H9 (cell line): ENCODE measurements around the gene CPT1A. TPM values are rescaled to one million over a fixed set of nuclear protein-coding genes. Genes with fewer than 3 reads are reported as not detected.

Source experiments
- DNase-seq: peaks from one replicate; pipeline ENCODE4 v3.0.0-alpha.2; 2017
- H2AFZ ChIP-seq: one replicate; pipeline ENCODE4 v1.6.1; 2013; ENCODE audit warnings: mild to moderate bottlenecking, low read length, control low read depth, moderate library complexity
- H2AK5ac ChIP-seq: 2 replicates; pipeline ENCODE4 v1.6.1; 2013; ENCODE audit warnings: low read length, control low read depth, mixed read lengths; ENCODE audit not compliant: insufficient read length
- H2BK120ac ChIP-seq: one replicate; pipeline ENCODE4 v1.6.1; 2013; ENCODE audit warnings: low read depth, mild to moderate bottlenecking, low read length, control low read depth, inconsistent platforms; ENCODE audit not compliant: poor library complexity, severe bottlenecking
- H2BK12ac ChIP-seq: 2 replicates; pipeline ENCODE4 v1.6.1; 2013; ENCODE audit warnings: low read length, control low read depth, mixed read lengths, low read depth; ENCODE audit not compliant: insufficient read length
- H2BK15ac ChIP-seq: 2 replicates; pipeline ENCODE4 v1.6.1; 2013; ENCODE audit warnings: low read depth, low read length, control low read depth
- H2BK20ac ChIP-seq: one replicate; pipeline ENCODE4 v1.6.1; 2013; ENCODE audit warnings: low read depth, mild to moderate bottlenecking, low read length, control low read depth, inconsistent platforms; ENCODE audit not compliant: poor library complexity, severe bottlenecking
- H2BK5ac ChIP-seq: 2 replicates; pipeline ENCODE4 v1.6.1; 2013; ENCODE audit warnings: low read length, control low read depth, mixed read lengths; ENCODE audit not compliant: insufficient read length
- H3K14ac ChIP-seq: 2 replicates; pipeline ENCODE4 v1.6.1; 2013; ENCODE audit warnings: low read length, control low read depth; ENCODE audit not compliant: insufficient read depth
- H3K18ac ChIP-seq: 2 replicates; pipeline ENCODE4 v1.6.1; 2013; ENCODE audit warnings: low read depth, mild to moderate bottlenecking, mixed read lengths, low read length, control low read depth; ENCODE audit not compliant: insufficient read length
- H3K23ac ChIP-seq: 2 replicates; pipeline ENCODE4 v1.6.1; 2013; ENCODE audit warnings: low read length, control low read depth, mixed read lengths, low read depth; ENCODE audit not compliant: insufficient read length
- H3K23me2 ChIP-seq: 2 replicates; pipeline ENCODE4 v1.6.1; 2013; ENCODE audit warnings: low read depth, mild to moderate bottlenecking, mixed read lengths, low read length, control low read depth; ENCODE audit not compliant: insufficient read length, poor library complexity, severe bottlenecking
- H3K27ac ChIP-seq: 2 replicates; pipeline ENCODE4 v1.5.1; 2013; ENCODE audit warnings: low read length, control low read depth, mixed read lengths, low read depth; ENCODE audit not compliant: insufficient read length
- H3K27me3 ChIP-seq: 2 replicates; pipeline ENCODE4 v1.6.1; 2013; ENCODE audit warnings: low read length, control low read depth, inconsistent platforms; ENCODE audit not compliant: insufficient read depth
- H3K4ac ChIP-seq: 2 replicates; pipeline ENCODE4 v1.6.1; 2013; ENCODE audit warnings: low read depth, mild to moderate bottlenecking, control low read depth, inconsistent platforms, low read length, moderate library complexity
- H3K4me1 ChIP-seq: 2 replicates; pipeline ENCODE4 v1.6.1; 2013; ENCODE audit warnings: low read length, control low read depth, inconsistent platforms; ENCODE audit not compliant: insufficient read depth
- H3K4me2 ChIP-seq: 2 replicates; pipeline ENCODE4 v1.6.1; 2013; ENCODE audit warnings: low read length, control low read depth, mixed read lengths; ENCODE audit not compliant: insufficient read length, insufficient read depth
- H3K56ac ChIP-seq: 2 replicates; pipeline ENCODE4 v1.6.1; 2013; ENCODE audit warnings: low read depth, mild to moderate bottlenecking, mixed read lengths, low read length, control low read depth; ENCODE audit not compliant: insufficient read length
- H3K79me1 ChIP-seq: 2 replicates; pipeline ENCODE4 v1.6.1; 2013; ENCODE audit warnings: low read depth, mild to moderate bottlenecking, moderate library complexity, low read length, control low read depth, inconsistent platforms; ENCODE audit not compliant: insufficient read depth, poor library complexity, severe bottlenecking
- H3K79me2 ChIP-seq: 2 replicates; pipeline ENCODE4 v1.6.1; 2013; ENCODE audit warnings: low read length, control low read depth, inconsistent platforms; ENCODE audit not compliant: insufficient read depth
- H3K9ac ChIP-seq: 2 replicates; pipeline ENCODE4 v1.6.1; 2013; ENCODE audit warnings: low read length, control low read depth, mixed read lengths; ENCODE audit not compliant: insufficient read length; ENCODE audit errors: extremely low read depth
- H3K9me3 ChIP-seq: one replicate; pipeline ENCODE4 v1.6.1; 2013; ENCODE audit warnings: low read depth, low read length, inconsistent platforms; ENCODE audit not compliant: control insufficient read depth
- H3T11ph ChIP-seq: one replicate; pipeline ENCODE4 v1.6.1; 2013; ENCODE audit warnings: mild to moderate bottlenecking, low read length, control low read depth, inconsistent platforms
- H4K20me1 ChIP-seq: one replicate; pipeline ENCODE4 v1.6.1; 2013; ENCODE audit not compliant: control insufficient read depth, insufficient read length, insufficient read depth
- H4K5ac ChIP-seq: 2 replicates; pipeline ENCODE4 v1.6.1; 2013; ENCODE audit warnings: low read depth, mild to moderate bottlenecking, mixed read lengths, low read length, control low read depth; ENCODE audit not compliant: insufficient read length
- H4K8ac ChIP-seq: replicated peaks from 2 replicates; pipeline ENCODE4 v1.6.1; 2013; ENCODE audit warnings: low read length, control low read depth, mixed read lengths, low read depth; ENCODE audit not compliant: insufficient read length
- H4K91ac ChIP-seq: 2 replicates; pipeline ENCODE4 v1.6.1; 2013; ENCODE audit warnings: low read depth, mild to moderate bottlenecking, moderate library complexity, mixed read lengths, low read length, control low read depth; ENCODE audit not compliant: insufficient read length
- H3K27ac Mint-ChIP-seq, 3 experiments: 2 replicates in 2 of 3; 3 replicates in 1 of 3; pipeline ENCODE4 v1.8.0; 2020 to 2021; ENCODE audit warnings: mixed read lengths in 3 of 3, mild to moderate bottlenecking in 1 of 3, moderate library complexity in 1 of 3
- H3K27me3 Mint-ChIP-seq: 2 replicates; pipeline ENCODE4 v1.8.0; 2021; ENCODE audit warnings: low read depth, mild to moderate bottlenecking, moderate library complexity, mixed read lengths
- H3K36me3 Mint-ChIP-seq, 3 experiments: 2 replicates in 2 of 3; 3 replicates in 1 of 3; pipeline ENCODE4 v1.8.0; 2020 to 2021; ENCODE audit warnings: low read depth in 3 of 3, mixed read lengths in 3 of 3; ENCODE audit not compliant: insufficient read depth in 1 of 3
- H3K4me1 Mint-ChIP-seq, 2 experiments: 2 replicates each; pipeline ENCODE4 v1.8.0; 2020; ENCODE audit warnings: mixed read lengths in 2 of 2
- H3K4me3 Mint-ChIP-seq, 2 experiments: 2 replicates in 1 of 2; 3 replicates in 1 of 2; pipeline ENCODE4 v1.8.0; 2020 to 2021; ENCODE audit warnings: mild to moderate bottlenecking in 2 of 2, mixed read lengths in 2 of 2, moderate library complexity in 1 of 2
- H3K9me3 Mint-ChIP-seq, 2 experiments: 2 replicates in 1 of 2; 3 replicates in 1 of 2; pipeline ENCODE4 v1.8.0; 2020; ENCODE audit warnings: mild to moderate bottlenecking in 2 of 2, mixed read lengths in 2 of 2, moderate library complexity in 1 of 2
- WGBS: extraction: QIAGEN DNeasy Blood & Tissue Kit; methylation state at CpG from one replicate; pipeline ENCODE4 v1.1.7; 2013; ENCODE audit warnings: missing lambda C conversion rate, low lambda C conversion rate, mixed read lengths; ENCODE audit not compliant: insufficient read length; ENCODE audit errors: extremely low coverage; 5-methylcytosine and 5-hydroxymethylcytosine counted together
- total RNA-seq: library from RNA; stranded (reverse); gene quantifications from 2 replicates; pipeline ENCODE4 v1.2.1, GENCODE V29; 2021
- TF ChIP-seq, protein P1 (sequence below): fragments of 200-600 bp; sonication (generic); conservative IDR thresholded peaks from 3 replicates; pipeline ENCODE4 v1.8.0; 2021; ENCODE audit warnings: antibody characterized with exemption, mild to moderate bottlenecking

CPT1A gene
- total RNA-seq, 1 experiment from 2014 or later = 7.5 TPM

DNA sequence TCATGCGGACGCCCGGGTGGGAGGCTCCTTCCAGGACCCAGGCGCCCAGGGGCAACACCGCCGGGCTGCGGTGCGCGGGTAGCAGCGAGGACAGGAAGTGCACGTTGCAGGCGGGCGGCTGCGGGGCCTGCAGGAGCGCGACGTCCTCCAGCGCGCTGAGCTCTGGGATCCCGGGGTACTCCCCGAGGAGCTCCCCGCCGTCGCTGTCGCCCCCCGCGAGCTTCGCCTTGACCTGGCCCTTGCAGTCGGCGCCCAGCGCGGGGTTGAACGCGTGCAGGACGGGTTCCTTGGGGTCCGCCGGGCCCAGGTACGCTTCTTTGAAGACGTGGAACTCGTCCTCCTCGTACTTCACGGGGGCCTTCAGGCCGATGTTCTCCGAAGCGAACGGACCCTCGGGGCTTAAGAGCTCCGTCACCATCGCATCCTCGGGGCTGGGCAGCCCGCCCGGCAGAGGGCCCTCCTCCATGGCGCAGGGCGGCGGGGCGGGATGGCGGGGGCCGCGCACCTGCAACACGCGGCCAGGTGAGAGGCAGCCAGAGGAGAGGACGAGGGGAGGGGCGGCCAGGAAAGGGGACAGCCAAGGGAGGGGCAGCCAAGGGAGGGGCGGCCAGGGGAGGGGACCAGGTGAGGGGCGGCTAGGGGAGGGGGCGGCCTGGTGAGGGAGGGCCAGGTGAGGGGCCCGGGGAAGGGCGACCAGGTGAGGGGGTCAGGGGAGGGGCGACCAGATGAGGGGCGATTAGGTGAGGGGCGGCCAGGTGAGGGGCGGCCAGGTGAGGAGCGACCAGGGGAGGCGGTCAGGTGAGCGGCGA lies 91.3 kb downstream of the CPT1A start:
- peak overlapping the region; percentile 85 for H3K27ac ChIP-seq
- no peak overlapping the region for H3T11ph ChIP-seq
- no peak overlapping the region for H3K23ac ChIP-seq
- H2BK15ac ChIP-seq = peak overlapping the region; percentile 98; the same call in 1 of the 2 replicates
- peak overlapping the region; percentile 14 for H4K8ac ChIP-seq
- no CpG with 5 or more reads among the region's 76 CpGs for WGBS
- TF ChIP-seq, protein P1, sequence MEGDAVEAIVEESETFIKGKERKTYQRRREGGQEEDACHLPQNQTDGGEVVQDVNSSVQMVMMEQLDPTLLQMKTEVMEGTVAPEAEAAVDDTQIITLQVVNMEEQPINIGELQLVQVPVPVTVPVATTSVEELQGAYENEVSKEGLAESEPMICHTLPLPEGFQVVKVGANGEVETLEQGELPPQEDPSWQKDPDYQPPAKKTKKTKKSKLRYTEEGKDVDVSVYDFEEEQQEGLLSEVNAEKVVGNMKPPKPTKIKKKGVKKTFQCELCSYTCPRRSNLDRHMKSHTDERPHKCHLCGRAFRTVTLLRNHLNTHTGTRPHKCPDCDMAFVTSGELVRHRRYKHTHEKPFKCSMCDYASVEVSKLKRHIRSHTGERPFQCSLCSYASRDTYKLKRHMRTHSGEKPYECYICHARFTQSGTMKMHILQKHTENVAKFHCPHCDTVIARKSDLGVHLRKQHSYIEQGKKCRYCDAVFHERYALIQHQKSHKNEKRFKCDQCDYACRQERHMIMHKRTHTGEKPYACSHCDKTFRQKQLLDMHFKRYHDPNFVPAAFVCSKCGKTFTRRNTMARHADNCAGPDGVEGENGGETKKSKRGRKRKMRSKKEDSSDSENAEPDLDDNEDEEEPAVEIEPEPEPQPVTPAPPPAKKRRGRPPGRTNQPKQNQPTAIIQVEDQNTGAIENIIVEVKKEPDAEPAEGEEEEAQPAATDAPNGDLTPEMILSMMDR = no peak
- H4K91ac ChIP-seq = peak overlapping the region; percentile 94
- peak overlapping the region; percentile 74 for H3K9ac ChIP-seq
- Mint-ChIP-seq H3K36me3 (peaks cover 14 to 35% (median 34%) of the 10 kb centered on the region in 3 experiments; a peak in 6 of 7 replicates), H3K9me3 (no peaks in the 10 kb centered on the region; a peak in 1 of 5 replicates), H3K27me3 (0 out of 2 replicates have a peak, but pooled peaks cover 2% of the 10 kb centered on the region), H3K27ac (peak overlapping the region in 2 of 3 experiments; percentile 75 to 89; a peak in 4 of 7 replicates), H3K4me1 (peaks cover 40 to 44% of the 10 kb centered on the region in 2 experiments), H3K4me3 (peak overlapping the region; percentile 78 to 86)
- H3K4me1 ChIP-seq = peaks cover 3% of the 10 kb centered on the region
- no peak overlapping the region for H2BK12ac ChIP-seq
- no peak overlapping the region for H2BK120ac ChIP-seq
- peaks cover 13% of the 10 kb centered on the region for H3K23me2 ChIP-seq
- H3K79me2 ChIP-seq = no peaks in the 10 kb centered on the region; the same call in 1 of the 2 replicates
- H2AK5ac ChIP-seq = no peak overlapping the region
- no peaks in the 10 kb centered on the region for H3K27me3 ChIP-seq
- H3K9me3 ChIP-seq = no peaks in the 10 kb centered on the region
- H4K5ac ChIP-seq = peak overlapping the region; percentile 5
- peak overlapping the region; percentile 47 for H3K4ac ChIP-seq
- no peak overlapping the region for H2BK20ac ChIP-seq
- no peak overlapping the region for H2AFZ ChIP-seq
- H2BK5ac ChIP-seq = peak overlapping the region; percentile 15
- H3K56ac ChIP-seq = no peak overlapping the region
- H3K79me1 ChIP-seq = no peaks in the 10 kb centered on the region
- peak overlapping the region; percentile 80 for H3K18ac ChIP-seq
- H3K4me2 ChIP-seq = peak overlapping the region; percentile 71
- peak overlapping the region; percentile 98 for H3K14ac ChIP-seq
- DNase-seq = peak; percentile 94
- no peaks in the 10 kb centered on the region for H4K20me1 ChIP-seq
